GM23248 (cell line): ENCODE data around the gene KATNBL1.

ENCODE experiments used
- EZH2 ChIP-seq: fragments of 200-600 bp; sonication (generic); IDR thresholded peaks from 2 replicates; pipeline ENCODE4 v1.6.1; 2018; ENCODE audit warnings: antibody characterized with exemption, mild to moderate bottlenecking; ENCODE audit not compliant: insufficient read depth, poor library complexity, severe bottlenecking
- EZH2phosphoT487 ChIP-seq: fragments of 200-600 bp; sonication (generic); IDR thresholded peaks from 2 replicates; pipeline ENCODE4 v1.6.1; 2018; ENCODE audit warnings: antibody characterized with exemption, moderate library complexity, mild to moderate bottlenecking, low read depth; ENCODE audit not compliant: insufficient read depth

- TF ChIP-seq EZH2, result no peak
- TF ChIP-seq EZH2phosphoT487, result no peak
Measured at GRCh38 chr15:34209421-34210282, at the start of gene KATNBL1.
